K562 (cell line): ENCODE results near the gene NRG2. TPM values are rescaled to one million over a fixed set of nuclear protein-coding genes. Genes with fewer than 3 reads are reported as not detected.

Experiments
- polyA plus RNA-seq, 8 experiments: library from polyadenylated mRNA; depleted of rRNA in 4 of 8; stranded (reverse) in 5 of 8; unstranded in 3 of 8; fragments of >200 nt; fragmentation: Nextera tagmentation in 2 of 8; fragmentation: Illumina TruSeq in 1 of 8; extraction: Ambion mirVana in 2 of 8; extraction: Trizol in 1 of 8; gene quantifications; 2 replicates each; pipeline versions ENCODE4 v1.2.1 to v1.2.3, GENCODE V29; 2011 to 2014; ENCODE audit warnings: inconsistent platforms in 1 of 8, missing spikeins in 1 of 8
- small RNA-seq: library from RNA; depleted of rRNA; stranded (forward); fragments of <200 nt; gene quantifications from one replicate; pipeline ENCODE3, GENCODE V24; 2014
- total RNA-seq, 7 experiments: library from RNA; depleted of rRNA in 6 of 7; stranded (reverse); fragments of >200 nt in 6 of 7; fragmentation: Illumina TruSeq in 2 of 7; extraction: Trizol in 2 of 7; gene quantifications; 2 replicates each; pipeline versions ENCODE4 v1.2.1 to v1.2.3, GENCODE V29; 2011 to 2021; ENCODE audit warnings: low replicate concordance in 1 of 7

NRG2 gene
- total and polyA plus RNA-seq, 9 of the 15 experiments (the other 6 are each of a cell fraction or from before 2014, with no cell fraction given) = not detected

Small RNAs within 50 kb of the gene (small RNA-seq; reads per million reads assigned to genes)
- gene RF00019 = not detected

Other genes starting within 250 kb of the NRG2 start
- gene PSD2, start 247.5 kb downstream of the NRG2 start, total RNA-seq (2014; rRNA removed) = 0.09 TPM in 1 of 2 replicates, not detected in the other
- gene PSD2, start 247.5 kb downstream of the NRG2 start, total RNA-seq (2014; rRNA removed; fragmentation: Illumina TruSeq; extraction: Trizol) = not detected in 2 replicates
- not detected in 2 replicates for gene PSD2, start 247.5 kb downstream of the NRG2 start, total RNA-seq (2015; rRNA removed; fragmentation: Illumina TruSeq; extraction: Trizol)
- gene PSD2, start 247.5 kb downstream of the NRG2 start, total RNA-seq (2021) = 0.04 and 0.07 TPM in 2 replicates
- gene PSD2, start 247.5 kb downstream of the NRG2 start, polyA plus RNA-seq (2011; rRNA removed) = 0.04 and 0.11 TPM in 2 replicates
- gene PSD2, start 247.5 kb downstream of the NRG2 start, polyA plus RNA-seq (2014; fragmentation: Illumina TruSeq; extraction: Trizol) = 0.01 TPM in 1 of 2 replicates, not detected in the other
- gene PSD2, start 247.5 kb downstream of the NRG2 start, polyA plus RNA-seq (2014; fragmentation: Nextera tagmentation; extraction: Ambion mirVana) = not detected
- gene PSD2, start 247.5 kb downstream of the NRG2 start, polyA plus RNA-seq (2014; rRNA removed) = 0.01 TPM in 1 of 2 replicates, not detected in the other
- 10.7 and 13.8 TPM in 2 replicates for gene PURA, start 70.8 kb upstream of the NRG2 start, total RNA-seq (2014; rRNA removed)
- gene PURA, start 70.8 kb upstream of the NRG2 start, total RNA-seq (2014; rRNA removed; fragmentation: Illumina TruSeq; extraction: Trizol) = 5.5 and 6.0 TPM in 2 replicates
- 5.4 and 6.7 TPM in 2 replicates for gene PURA, start 70.8 kb upstream of the NRG2 start, total RNA-seq (2015; rRNA removed; fragmentation: Illumina TruSeq; extraction: Trizol)
- gene PURA, start 70.8 kb upstream of the NRG2 start, total RNA-seq (2021) = 10.6 and 11.1 TPM in 2 replicates
- 3.7 and 4.2 TPM in 2 replicates for gene PURA, start 70.8 kb upstream of the NRG2 start, polyA plus RNA-seq (2011; rRNA removed)
- 4.7 and 5.6 TPM in 2 replicates for gene PURA, start 70.8 kb upstream of the NRG2 start, polyA plus RNA-seq (2014; fragmentation: Illumina TruSeq; extraction: Trizol)
- gene PURA, start 70.8 kb upstream of the NRG2 start, polyA plus RNA-seq (2014; fragmentation: Nextera tagmentation; extraction: Ambion mirVana) = 1 to 10 TPM; 3.2 to 4.2 TPM
- gene PURA, start 70.8 kb upstream of the NRG2 start, polyA plus RNA-seq (2014; rRNA removed) = 3.9 and 4.7 TPM in 2 replicates
- 0.73 and 1.3 TPM in 2 replicates for gene IGIP, start 82.6 kb upstream of the NRG2 start, total RNA-seq (2014; rRNA removed)
- gene IGIP, start 82.6 kb upstream of the NRG2 start, total RNA-seq (2014; rRNA removed; fragmentation: Illumina TruSeq; extraction: Trizol) = 1.4 and 1.5 TPM in 2 replicates
- gene IGIP, start 82.6 kb upstream of the NRG2 start, total RNA-seq (2015; rRNA removed; fragmentation: Illumina TruSeq; extraction: Trizol) = 1.4 and 1.6 TPM in 2 replicates
- gene IGIP, start 82.6 kb upstream of the NRG2 start, total RNA-seq (2021) = 1.1 and 1.2 TPM in 2 replicates
- gene IGIP, start 82.6 kb upstream of the NRG2 start, polyA plus RNA-seq (2011; rRNA removed) = 1.0 and 1.2 TPM in 2 replicates
- gene IGIP, start 82.6 kb upstream of the NRG2 start, polyA plus RNA-seq (2014; fragmentation: Illumina TruSeq; extraction: Trizol) = 0.96 and 1.5 TPM in 2 replicates
- under 1 TPM; 0.52 to 0.69 TPM for gene IGIP, start 82.6 kb upstream of the NRG2 start, polyA plus RNA-seq (2014; fragmentation: Nextera tagmentation; extraction: Ambion mirVana)
- gene IGIP, start 82.6 kb upstream of the NRG2 start, polyA plus RNA-seq (2014; rRNA removed) = 0.91 and 1.1 TPM in 2 replicates
- gene CYSTM1, start 131.9 kb upstream of the NRG2 start, total RNA-seq (2014; rRNA removed) = 76.1 and 127 TPM in 2 replicates
- gene CYSTM1, start 131.9 kb upstream of the NRG2 start, total RNA-seq (2014; rRNA removed; fragmentation: Illumina TruSeq; extraction: Trizol) = 66.6 and 94.6 TPM in 2 replicates
- gene CYSTM1, start 131.9 kb upstream of the NRG2 start, total RNA-seq (2015; rRNA removed; fragmentation: Illumina TruSeq; extraction: Trizol) = 118 and 129 TPM in 2 replicates
- gene CYSTM1, start 131.9 kb upstream of the NRG2 start, total RNA-seq (2021) = 76.2 and 86.6 TPM in 2 replicates
- gene CYSTM1, start 131.9 kb upstream of the NRG2 start, polyA plus RNA-seq (2011; rRNA removed) = 92.8 and 98.2 TPM in 2 replicates
- 139 and 150 TPM in 2 replicates for gene CYSTM1, start 131.9 kb upstream of the NRG2 start, polyA plus RNA-seq (2014; fragmentation: Illumina TruSeq; extraction: Trizol)
- gene CYSTM1, start 131.9 kb upstream of the NRG2 start, polyA plus RNA-seq (2014; fragmentation: Nextera tagmentation; extraction: Ambion mirVana) = 100 to 1,000 TPM; 363 to 422 TPM
- gene CYSTM1, start 131.9 kb upstream of the NRG2 start, polyA plus RNA-seq (2014; rRNA removed) = 108 and 126 TPM in 2 replicates